ENCODE data around the gene GPSM3.
"Not testable (repeated sequence)": the region's sequence is repeated elsewhere in the genome, so short reads cannot be mapped to it uniquely, and the experiment has no call there.

GPSM3 gene

GRCh38 chr6:32192608-32193039 lies at the start of gene GPSM3:
Gene GPSM3 (minus strand): TSS chr6:32192643. CDS start chr6:32192513, 130 bp downstream.
- H3K27ac ChIP-seq: peak within 1 kb of the TSS; percentile 72 to 100 (median 99)
- peak within 1 kb of the TSS; percentile 69 to 92 (median 74) for H3K4me3 ChIP-seq

- no peak overlapping the region for H3K27ac ChIP-seq
- no peak overlapping the region for H3K4me3 ChIP-seq
These were observed 48.2 kb upstream of the GPSM3 start for GRCh38 chr6:32240686-32241085.

- no peak overlapping the region for H3K4me3 ChIP-seq
These were observed 47.0 kb upstream of the GPSM3 start for GRCh38 chr6:32239462-32239861.

GRCh38 chr6:32234934-32235333 lies 42.5 kb upstream of the GPSM3 start:
- Histone ChIP-seq H3K4me3 (no peak overlapping the region), H3K27ac (peak overlapping the region in 1 of 21 experiments; percentile 17)

More at GRCh38 chr6:32239462-32239861, 47.0 kb upstream of the GPSM3 start:
- H3K27ac ChIP-seq: no peak overlapping the region

GRCh38 chr6:32226434-32226833 lies 34.0 kb upstream of the GPSM3 start:
- Histone ChIP-seq H3K27ac (peak overlapping the region in 1 of 21 experiments; percentile 42), H3K4me3 (no peak overlapping the region)

- H3K4me3 ChIP-seq: no peak overlapping the region
- H3K27ac ChIP-seq: peak overlapping the region in 6 of 21 experiments; percentile 12 to 77 (median 66)
These were observed 32.3 kb upstream of the GPSM3 start for GRCh38 chr6:32224696-32225095.

- H3K4me3 ChIP-seq: peak within 1 kb of the TSS in 5 of 7 experiments; percentile 1 to 22 (median 12)
These were observed 31.1 kb upstream of the GPSM3 start, which contains the start of gene NOTCH4 for GRCh38 chr6:32223258-32224235. Gene NOTCH4 (minus strand): TSS chr6:32224067. CDS start chr6:32223928, 139 bp downstream.

GRCh38 chr6:32222333-32223230 lies 30.1 kb upstream of the GPSM3 start:
- peak overlapping the region in 4 of 7 experiments; percentile 4 to 22 (median 12) for H3K4me3 ChIP-seq
- H3K27ac ChIP-seq: peak overlapping the region in 17 of 21 experiments; percentile 8 to 77 (median 66)

More at GRCh38 chr6:32223258-32224235, 31.1 kb upstream of the GPSM3 start, which contains the start of gene NOTCH4:
- peak within 1 kb of the TSS in 18 of 21 experiments; percentile 8 to 77 (median 66) for H3K27ac ChIP-seq

- no peak overlapping the region for H3K4me3 ChIP-seq
- no peak overlapping the region for H3K27ac ChIP-seq
These were observed 27.6 kb upstream of the GPSM3 start for GRCh38 chr6:32220021-32220420.

GRCh38 chr6:32218167-32218566 lies 25.7 kb upstream of the GPSM3 start:
- Histone ChIP-seq H3K4me3 (no peak overlapping the region), H3K27ac (no peak overlapping the region)

GRCh38 chr6:32216998-32217397 lies 24.6 kb upstream of the GPSM3 start:
- Histone ChIP-seq H3K27ac (no peak overlapping the region), H3K4me3 (no peak overlapping the region)

GRCh38 chr6:32216285-32216684 lies 23.8 kb upstream of the GPSM3 start:
- Histone ChIP-seq H3K4me3 (no peak overlapping the region), H3K27ac (no peak overlapping the region)

- no peak overlapping the region for H3K27ac ChIP-seq
- no peak overlapping the region for H3K4me3 ChIP-seq
These were observed 23.2 kb upstream of the GPSM3 start for GRCh38 chr6:32215617-32216016.

GRCh38 chr6:32214126-32214525 lies 21.7 kb upstream of the GPSM3 start:
- Histone ChIP-seq H3K4me3 (no peak overlapping the region), H3K27ac (no peak overlapping the region)

GRCh38 chr6:32213649-32214048 lies 21.2 kb upstream of the GPSM3 start:
- Histone ChIP-seq H3K27ac (no peak overlapping the region), H3K4me3 (no peak overlapping the region)

- Histone ChIP-seq H3K27ac (peak overlapping the region in 9 of 21 experiments; percentile 13 to 69 (median 42)), H3K4me3 (no peak overlapping the region)
These were observed 19.8 kb upstream of the GPSM3 start for GRCh38 chr6:32212076-32212760.

- peak overlapping the region in 2 of 21 experiments; percentile 13 to 60 for H3K27ac ChIP-seq
These were observed 19.0 kb upstream of the GPSM3 start for GRCh38 chr6:32211432-32211831.

GRCh38 chr6:32210191-32210601 lies 17.8 kb upstream of the GPSM3 start:
- H3K27ac ChIP-seq: no peak overlapping the region
- no peak overlapping the region for H3K4me3 ChIP-seq

More at GRCh38 chr6:32211432-32211831, 19.0 kb upstream of the GPSM3 start:
- not testable (repeated sequence) for H3K4me3 ChIP-seq

GRCh38 chr6:32208996-32209395 lies 16.6 kb upstream of the GPSM3 start:
- H3K27ac ChIP-seq: no peak overlapping the region
- no peak overlapping the region for H3K4me3 ChIP-seq

Data from skin epidermis (tissue), 12 donors.